ENCODE measurements around the gene SMG7.

The SMG7 gene

GRCh38 chr1:183593356-183593755 is 121.1 kb downstream of the SMG7 start:
- no peak overlapping the region for H3K4me3 ChIP-seq (ENCODE audit: insufficient read depth, low read depth, low read length)
- peaks cover 4% of the 10 kb centered on the region for H3K4me1 ChIP-seq (ENCODE audit: control insufficient read depth, insufficient read depth, low read length)
- H3K27ac ChIP-seq (ENCODE audit: insufficient read depth, low read depth, low read length, poor library complexity, severe bottlenecking): no peak overlapping the region
- H3K36me3 ChIP-seq (ENCODE audit: control insufficient read depth, insufficient read depth, low read length): no peaks in the 10 kb centered on the region
- H3K27me3 ChIP-seq (ENCODE audit: control insufficient read depth, insufficient read depth, low read length, poor library complexity, severe bottlenecking): no peaks in the 10 kb centered on the region
- 86% methylated on average over 3 of the region's 3 CpGs for WGBS, 2 experiments
- no peaks in the 10 kb centered on the region for H3K9me3 ChIP-seq (ENCODE audit: control insufficient read depth, low read length)

GRCh38 chr1:183595537-183595936 is 123.2 kb downstream of the SMG7 start:
- H3K27me3 ChIP-seq (ENCODE audit: control insufficient read depth, insufficient read depth, low read length, poor library complexity, severe bottlenecking): no peaks in the 10 kb centered on the region
- no peaks in the 10 kb centered on the region for H3K4me1 ChIP-seq (ENCODE audit: control insufficient read depth, insufficient read depth, low read length)
- no peaks in the 10 kb centered on the region for H3K9me3 ChIP-seq (ENCODE audit: control insufficient read depth, low read length)
- no peaks in the 10 kb centered on the region for H3K36me3 ChIP-seq (ENCODE audit: control insufficient read depth, insufficient read depth, low read length)
- H3K4me3 ChIP-seq (ENCODE audit: insufficient read depth, low read depth, low read length): no peak overlapping the region
- 96 to 97% methylated on average over 2 of the region's 2 CpGs for WGBS, 2 experiments
- H3K27ac ChIP-seq (ENCODE audit: insufficient read depth, low read depth, low read length, poor library complexity, severe bottlenecking): no peak overlapping the region

- Histone ChIP-seq H3K36me3 (ENCODE audit: control insufficient read depth, insufficient read depth, low read length) (no peaks in the 10 kb centered on the region), H3K27me3 (ENCODE audit: control insufficient read depth, insufficient read depth, low read length, poor library complexity, severe bottlenecking) (no peaks in the 10 kb centered on the region), H3K4me3 (ENCODE audit: insufficient read depth, low read depth, low read length) (no peak overlapping the region), H3K4me1 (ENCODE audit: control insufficient read depth, insufficient read depth, low read length) (no peaks in the 10 kb centered on the region), H3K9me3 (ENCODE audit: control insufficient read depth, low read length) (no peaks in the 10 kb centered on the region), H3K27ac (ENCODE audit: insufficient read depth, low read depth, low read length, poor library complexity, severe bottlenecking) (no peak overlapping the region)
- WGBS, 2 experiments: 93 to 95% methylated on average over 5 of the region's 5 CpGs
Observed at GRCh38 chr1:183596500-183596899, 124.2 kb downstream of the SMG7 start.

- H3K36me3 ChIP-seq (ENCODE audit: control insufficient read depth, insufficient read depth, low read length): no peaks in the 10 kb centered on the region
- no peak overlapping the region for H3K27ac ChIP-seq (ENCODE audit: insufficient read depth, low read depth, low read length, poor library complexity, severe bottlenecking)
- H3K27me3 ChIP-seq (ENCODE audit: control insufficient read depth, insufficient read depth, low read length, poor library complexity, severe bottlenecking): no peaks in the 10 kb centered on the region
- 80 to 84% methylated on average over 5 of the region's 5 CpGs for WGBS, 2 experiments
- no peak overlapping the region for H3K4me3 ChIP-seq (ENCODE audit: insufficient read depth, low read depth, low read length)
- H3K4me1 ChIP-seq (ENCODE audit: control insufficient read depth, insufficient read depth, low read length): no peaks in the 10 kb centered on the region
- no peaks in the 10 kb centered on the region for H3K9me3 ChIP-seq (ENCODE audit: control insufficient read depth, low read length)
Observed at GRCh38 chr1:183597656-183598347, 125.5 kb downstream of the SMG7 start.

- no peak overlapping the region for H3K4me3 ChIP-seq (ENCODE audit: insufficient read depth, low read depth, low read length)
- no peaks in the 10 kb centered on the region for H3K27me3 ChIP-seq (ENCODE audit: control insufficient read depth, insufficient read depth, low read length, poor library complexity, severe bottlenecking)
- H3K27ac ChIP-seq (ENCODE audit: insufficient read depth, low read depth, low read length, poor library complexity, severe bottlenecking): no peak overlapping the region
- 90 to 98% methylated on average over 2 of the region's 2 CpGs for WGBS, 2 experiments
- H3K36me3 ChIP-seq (ENCODE audit: control insufficient read depth, insufficient read depth, low read length): no peaks in the 10 kb centered on the region
- H3K9me3 ChIP-seq (ENCODE audit: control insufficient read depth, low read length): no peaks in the 10 kb centered on the region
- no peaks in the 10 kb centered on the region for H3K4me1 ChIP-seq (ENCODE audit: control insufficient read depth, insufficient read depth, low read length)
Observed at GRCh38 chr1:183598386-183598785, 126.1 kb downstream of the SMG7 start.

GRCh38 chr1:183600136-183600535 is 127.8 kb downstream of the SMG7 start:
- 90 to 96% methylated on average over 3 of the region's 3 CpGs for WGBS, 2 experiments

GRCh38 chr1:183600634-183601033 is 128.3 kb downstream of the SMG7 start:
- H3K27ac ChIP-seq (ENCODE audit: insufficient read depth, low read depth, low read length, poor library complexity, severe bottlenecking): no peak overlapping the region
- no peaks in the 10 kb centered on the region for H3K36me3 ChIP-seq (ENCODE audit: control insufficient read depth, insufficient read depth, low read length)
- H3K4me3 ChIP-seq (ENCODE audit: insufficient read depth, low read depth, low read length): no peak overlapping the region
- no peaks in the 10 kb centered on the region for H3K27me3 ChIP-seq (ENCODE audit: control insufficient read depth, insufficient read depth, low read length, poor library complexity, severe bottlenecking)
- H3K9me3 ChIP-seq (ENCODE audit: control insufficient read depth, low read length): no peaks in the 10 kb centered on the region
- 95 to 97% methylated on average over 2 to 3 of the region's 3 CpGs for WGBS, 2 experiments
- H3K4me1 ChIP-seq (ENCODE audit: control insufficient read depth, insufficient read depth, low read length): no peaks in the 10 kb centered on the region

More at GRCh38 chr1:183600136-183600535, 127.8 kb downstream of the SMG7 start:
- no peak overlapping the region for H3K4me3 ChIP-seq (ENCODE audit: insufficient read depth, low read depth, low read length)
- H3K36me3 ChIP-seq (ENCODE audit: control insufficient read depth, insufficient read depth, low read length): no peaks in the 10 kb centered on the region
- H3K27ac ChIP-seq (ENCODE audit: insufficient read depth, low read depth, low read length, poor library complexity, severe bottlenecking): no peak overlapping the region
- no peaks in the 10 kb centered on the region for H3K27me3 ChIP-seq (ENCODE audit: control insufficient read depth, insufficient read depth, low read length, poor library complexity, severe bottlenecking)
- H3K9me3 ChIP-seq (ENCODE audit: control insufficient read depth, low read length): no peaks in the 10 kb centered on the region
- H3K4me1 ChIP-seq (ENCODE audit: control insufficient read depth, insufficient read depth, low read length): no peaks in the 10 kb centered on the region

- H3K4me1 ChIP-seq (ENCODE audit: control insufficient read depth, insufficient read depth, low read length): no peaks in the 10 kb centered on the region
- no peak overlapping the region for H3K4me3 ChIP-seq (ENCODE audit: insufficient read depth, low read depth, low read length)
- H3K9me3 ChIP-seq (ENCODE audit: control insufficient read depth, low read length): no peaks in the 10 kb centered on the region
- H3K27me3 ChIP-seq (ENCODE audit: control insufficient read depth, insufficient read depth, low read length, poor library complexity, severe bottlenecking): no peaks in the 10 kb centered on the region
- no peaks in the 10 kb centered on the region for H3K36me3 ChIP-seq (ENCODE audit: control insufficient read depth, insufficient read depth, low read length)
- H3K27ac ChIP-seq (ENCODE audit: insufficient read depth, low read depth, low read length, poor library complexity, severe bottlenecking): no peak overlapping the region
- 93 to 94% methylated on average over 1 of the region's 1 CpG for WGBS, 2 experiments
Observed at GRCh38 chr1:183602510-183602909, 130.2 kb downstream of the SMG7 start.
